HG02623 (cell line): ENCODE data around the gene MIDN.
A peak's percentile ranks its signal among the peaks of the same experiment; 100 is the strongest.

Source experiments
- ATAC-seq: cut with Tn5 transposase; IDR thresholded peaks from one replicate; pipeline ENCODE4 v1.9.1; 2021; ENCODE audit warnings: moderate library complexity; ENCODE audit not compliant: unreplicated experiment

The MIDN gene

DNA sequence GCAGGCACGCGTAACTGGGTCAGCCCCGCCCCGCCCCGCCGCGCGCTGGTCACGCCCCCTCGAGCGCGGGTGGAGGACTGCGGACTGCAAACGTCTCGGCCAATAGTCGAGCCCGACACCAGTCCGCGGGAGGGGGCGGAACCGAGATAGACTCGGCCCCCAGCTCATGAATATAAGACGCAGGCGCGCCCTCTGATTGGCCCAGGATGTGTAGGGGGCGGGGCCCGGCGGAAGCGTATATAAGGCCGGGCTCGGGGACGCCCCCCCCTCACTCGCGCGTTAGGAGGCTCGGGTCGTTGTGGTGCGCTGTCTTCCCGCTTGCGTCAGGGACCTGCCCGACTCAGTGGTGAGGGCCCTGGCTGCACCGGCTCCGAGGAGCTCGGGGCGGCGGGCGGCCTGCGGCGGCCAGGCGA lies 20.7 kb downstream of the MIDN start, which contains the start of gene CIRBP:
Gene CIRBP (plus strand): TSS at position 268 of the 413 bp plus-strand sequence. CDS start 1,602 bp downstream, outside the sequence.
- peak; percentile 58 for ATAC-seq

DNA sequence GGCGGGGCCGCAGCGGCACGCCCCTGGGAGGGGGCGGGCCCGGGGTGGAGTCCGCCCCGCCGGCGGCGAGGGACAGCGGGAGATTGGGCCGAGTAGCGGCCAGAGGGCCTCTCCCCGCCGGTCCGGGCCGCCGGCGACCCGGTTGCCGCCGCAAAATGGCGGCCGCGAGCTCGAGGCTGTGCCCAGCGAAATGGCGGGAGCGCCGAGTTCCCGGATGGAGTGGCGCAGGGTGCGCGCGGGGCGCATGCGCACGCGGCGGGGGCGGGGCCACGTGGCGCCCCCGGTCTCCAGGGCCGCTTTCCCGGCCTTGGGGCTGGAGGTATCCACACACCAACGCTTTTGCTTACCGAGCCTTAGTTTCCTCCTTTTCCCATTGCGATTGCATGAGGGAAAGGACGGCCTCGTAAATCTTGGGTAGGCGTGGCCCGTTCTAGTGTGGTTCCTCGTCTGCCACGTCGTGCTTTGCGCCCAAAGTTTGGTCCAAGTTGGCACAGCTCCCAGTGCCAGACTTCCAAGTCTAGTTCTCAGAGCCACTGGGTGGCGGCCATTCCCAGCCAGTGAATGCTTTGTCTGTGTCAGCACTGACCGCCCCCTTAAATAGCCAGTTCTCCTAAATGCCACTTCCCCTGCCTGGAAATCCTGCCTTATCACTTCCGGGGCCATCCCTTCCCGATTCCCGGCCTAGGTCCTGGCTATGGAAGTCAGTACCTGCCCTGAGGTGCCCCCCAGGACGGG lies 21.3 kb downstream of the MIDN start:
- ATAC-seq = peak; percentile 24

DNA sequence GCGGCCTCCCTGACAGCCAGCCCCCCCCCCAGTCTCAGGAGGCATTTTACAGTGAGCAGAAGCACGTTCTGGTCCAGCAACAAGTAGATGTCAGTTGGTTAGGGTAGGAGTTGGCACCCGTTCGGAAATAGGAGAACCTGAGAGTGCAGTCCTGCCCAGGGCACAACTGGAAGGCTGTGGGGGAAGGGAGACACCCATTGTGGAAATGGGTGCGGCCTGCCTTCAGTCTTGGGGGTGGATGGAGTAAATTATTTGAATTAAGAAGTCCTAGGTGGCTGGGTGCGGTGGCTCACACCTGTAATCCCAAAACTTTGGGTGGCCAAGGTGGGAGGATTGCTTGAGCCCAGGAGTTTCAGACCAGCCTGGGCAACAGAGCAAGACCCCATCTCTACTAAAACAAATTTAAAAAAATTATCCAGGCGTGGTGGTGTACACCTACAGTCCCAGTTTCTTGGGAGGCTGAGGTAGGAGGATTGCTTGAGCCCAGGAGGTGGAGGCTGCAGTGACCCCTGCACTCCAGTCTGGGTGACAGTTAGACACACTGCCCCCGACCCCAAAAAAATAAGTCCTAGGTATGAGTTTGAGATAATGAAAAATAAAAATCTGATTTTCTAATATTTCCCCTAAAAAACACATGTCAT lies 21.9 kb downstream of the MIDN start:
- no peak for ATAC-seq

DNA sequence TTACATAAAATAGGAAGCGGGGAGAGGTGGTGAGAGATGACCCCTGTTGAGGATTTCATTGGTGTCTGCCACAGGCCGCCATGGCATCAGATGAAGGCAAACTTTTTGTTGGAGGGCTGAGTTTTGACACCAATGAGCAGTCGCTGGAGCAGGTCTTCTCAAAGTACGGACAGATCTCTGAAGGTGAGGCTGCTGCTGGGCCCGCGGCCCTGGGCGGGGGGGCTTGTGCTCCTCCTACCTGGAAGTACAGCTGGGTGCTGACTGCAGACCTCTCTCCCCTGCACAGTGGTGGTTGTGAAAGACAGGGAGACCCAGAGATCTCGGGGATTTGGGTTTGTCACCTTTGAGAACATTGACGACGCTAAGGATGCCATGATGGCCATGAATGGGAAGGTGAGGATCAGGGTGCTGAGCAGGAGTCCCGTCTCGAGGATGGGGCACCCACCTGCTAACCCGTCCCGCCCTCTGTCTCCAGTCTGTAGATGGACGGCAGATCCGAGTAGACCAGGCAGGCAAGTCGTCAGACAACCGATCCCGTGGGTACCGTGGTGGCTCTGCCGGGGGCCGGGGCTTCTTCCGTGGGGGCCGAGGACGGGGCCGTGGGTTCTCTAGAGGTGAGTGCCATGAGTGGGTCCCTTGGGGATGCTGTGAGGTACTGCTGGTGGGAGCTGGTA lies 22.6 kb downstream of the MIDN start:
- ATAC-seq = no peak

DNA sequence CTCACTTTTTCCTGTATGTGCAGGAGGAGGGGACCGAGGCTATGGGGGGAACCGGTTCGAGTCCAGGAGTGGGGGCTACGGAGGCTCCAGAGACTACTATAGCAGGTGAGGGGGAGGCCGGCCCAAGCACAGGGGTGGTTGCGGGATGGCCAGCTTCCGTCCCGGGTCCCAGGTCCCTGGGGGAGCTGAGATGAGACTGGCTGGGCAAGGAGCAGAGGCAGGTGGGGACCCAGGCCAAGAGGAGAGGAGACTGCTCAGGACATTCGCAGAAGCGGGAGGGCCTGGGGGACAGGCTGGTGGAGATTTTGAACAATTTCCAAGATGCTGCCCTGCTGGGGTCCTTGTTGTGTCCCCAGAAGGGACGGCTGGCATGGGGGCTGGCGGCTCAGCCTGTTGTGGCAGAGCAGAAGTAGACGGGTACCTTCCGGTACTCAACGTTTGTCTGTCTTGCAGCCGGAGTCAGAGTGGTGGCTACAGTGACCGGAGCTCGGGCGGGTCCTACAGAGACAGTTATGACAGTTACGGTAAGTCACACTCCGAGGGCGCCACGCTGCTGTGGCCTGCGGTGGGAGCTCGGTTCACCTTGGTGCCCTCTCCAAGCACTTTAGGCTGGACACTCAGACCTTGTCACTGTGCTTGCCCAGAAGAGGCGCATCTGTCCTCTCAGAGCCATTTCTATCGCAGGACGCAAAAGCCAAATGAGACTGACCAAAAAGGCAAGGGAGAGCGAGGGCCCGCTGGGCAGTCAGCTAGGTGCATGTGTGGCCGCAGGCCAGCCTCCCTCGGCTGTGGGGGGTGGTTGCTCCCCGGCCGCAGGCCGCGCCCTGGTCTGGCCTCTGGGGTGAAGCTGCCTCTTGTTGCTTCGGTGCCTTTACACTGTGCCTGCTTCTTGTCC lies 23.4 kb downstream of the MIDN start:
- ATAC-seq = no peak

DNA sequence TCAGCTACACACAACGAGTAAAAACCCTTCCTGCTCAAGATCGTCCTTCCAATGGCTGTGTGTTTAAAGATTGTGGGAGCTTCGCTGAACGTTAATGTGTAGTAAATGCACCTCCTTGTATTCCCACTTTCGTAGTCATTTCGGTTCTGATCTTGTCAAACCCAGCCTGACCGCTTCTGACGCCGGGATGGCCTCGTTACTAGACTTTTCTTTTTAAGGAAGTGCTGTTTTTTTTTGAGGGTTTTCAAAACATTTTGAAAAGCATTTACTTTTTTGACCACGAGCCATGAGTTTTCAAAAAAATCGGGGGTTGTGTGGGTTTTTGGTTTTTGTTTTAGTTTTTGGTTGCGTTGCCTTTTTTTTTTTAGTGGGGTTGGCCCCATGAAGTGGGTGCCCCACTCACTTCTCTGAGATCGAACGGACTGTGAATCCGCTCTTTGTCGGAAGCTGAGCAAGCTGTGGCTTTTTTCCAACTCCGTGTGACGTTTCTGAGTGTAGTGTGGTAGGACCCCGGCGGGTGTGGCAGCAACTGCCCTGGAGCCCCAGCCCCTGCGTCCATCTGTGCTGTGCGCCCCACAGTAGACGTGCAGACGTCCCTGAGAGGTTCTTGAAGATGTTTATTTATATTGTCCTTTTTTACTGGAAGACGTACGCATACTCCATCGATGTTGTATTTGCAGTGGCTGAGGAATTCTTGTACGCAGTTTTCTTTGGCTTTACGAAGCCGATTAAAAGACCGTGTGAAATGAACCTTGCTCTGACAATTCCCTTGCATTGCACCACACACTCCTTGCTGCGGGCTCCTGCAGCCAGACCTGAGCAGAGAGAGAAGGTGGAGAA lies 24.3 kb downstream of the MIDN start:
- ATAC-seq = no peak

DNA sequence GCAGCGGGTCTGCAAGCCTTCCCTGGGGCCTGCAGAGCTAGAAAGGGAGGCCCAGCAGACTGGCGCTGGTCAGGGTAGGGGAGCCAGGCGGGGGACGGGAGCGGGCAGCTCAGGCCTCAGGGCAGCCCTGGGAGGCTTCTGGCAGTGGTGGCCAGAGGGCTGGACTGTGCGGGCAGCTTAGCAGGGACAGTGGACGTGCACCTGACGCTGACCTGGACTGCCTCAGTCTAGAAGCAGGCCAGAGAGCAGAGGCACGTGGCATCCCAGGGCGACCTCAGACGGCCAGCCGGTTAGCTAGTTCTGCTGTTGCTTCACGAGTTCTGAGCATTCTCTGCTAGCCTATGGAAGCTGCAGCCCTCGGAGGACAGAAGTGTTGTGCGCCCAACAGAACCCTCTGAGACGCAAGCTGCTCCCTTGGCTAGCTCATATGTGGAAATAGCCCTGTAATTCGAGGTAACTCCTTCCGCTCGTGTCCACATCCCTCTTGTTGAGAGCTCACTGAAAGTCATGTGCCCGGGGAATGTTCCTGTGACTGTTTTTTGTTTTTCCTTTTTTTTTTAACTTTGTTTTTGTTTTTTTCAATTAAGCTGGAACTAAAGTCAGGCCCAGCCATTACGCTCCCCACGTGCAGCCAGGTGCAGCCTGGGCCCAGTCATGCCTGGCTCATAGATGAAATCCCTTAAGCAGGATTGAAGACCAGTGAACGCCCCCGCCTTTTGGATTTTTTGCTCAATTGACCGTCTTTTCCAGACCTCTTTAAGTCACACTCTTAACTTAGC lies 25.1 kb downstream of the MIDN start:
- ATAC-seq = no peak

DNA sequence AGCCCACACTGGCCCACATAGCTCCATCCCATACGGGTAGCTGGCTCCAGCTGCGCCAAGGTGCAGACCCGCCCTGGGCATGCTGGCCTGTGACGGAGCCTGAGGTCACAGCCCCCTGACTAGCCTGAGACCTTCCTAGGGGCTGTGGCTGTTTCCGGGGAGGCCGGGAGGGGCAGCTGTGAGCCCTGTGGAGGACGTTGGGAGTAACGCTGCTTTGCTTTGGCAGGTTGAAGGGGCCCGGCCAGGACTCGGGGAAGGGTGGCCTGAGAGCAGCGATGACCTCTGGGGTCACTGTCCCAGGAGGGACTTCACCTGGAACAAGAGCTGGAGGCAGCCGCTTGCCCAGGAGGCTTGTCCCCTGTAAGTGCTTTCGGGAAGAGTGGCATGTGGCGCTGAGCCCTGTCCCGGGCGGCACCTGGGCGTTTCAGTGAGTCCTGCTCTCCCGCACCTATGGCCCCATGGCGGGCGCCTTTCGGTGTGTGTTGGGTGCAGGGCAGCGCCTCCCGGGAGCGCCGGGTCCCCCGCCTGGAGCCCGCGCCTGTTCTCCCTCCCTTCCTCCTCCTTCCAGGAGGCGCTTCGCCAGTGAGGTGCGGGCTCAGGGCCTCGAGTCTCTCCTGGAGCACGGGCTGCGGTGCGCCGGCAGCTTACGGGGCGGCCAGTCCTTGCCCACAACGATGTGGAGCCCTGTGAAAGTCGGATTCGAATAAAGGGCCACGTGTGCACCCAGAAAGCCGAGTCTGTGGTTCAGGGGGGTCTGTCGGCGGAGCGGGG lies 25.9 kb downstream of the MIDN start:
- no peak for ATAC-seq

DNA sequence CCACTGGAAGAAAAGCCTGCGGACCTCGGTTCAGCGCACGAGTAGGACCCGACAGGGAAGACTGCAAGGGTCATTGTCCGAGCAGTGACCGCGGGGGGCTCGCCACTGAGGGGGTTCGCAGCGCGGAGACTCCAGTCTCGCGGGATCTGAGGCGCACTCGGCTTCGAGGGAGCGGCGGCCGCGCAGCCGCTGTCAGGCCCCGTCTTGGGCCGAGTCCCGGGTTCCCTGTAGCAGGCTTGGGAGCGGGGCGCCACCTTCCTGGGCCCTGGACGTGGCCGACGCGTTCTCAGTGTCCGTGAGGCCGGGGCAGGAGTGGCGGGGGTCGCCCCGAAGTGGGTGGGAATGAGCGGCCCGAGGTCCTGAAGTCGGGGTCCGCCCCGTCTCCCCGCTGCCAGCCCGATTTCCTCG lies 26.5 kb downstream of the MIDN start:
- ATAC-seq = no peak

DNA sequence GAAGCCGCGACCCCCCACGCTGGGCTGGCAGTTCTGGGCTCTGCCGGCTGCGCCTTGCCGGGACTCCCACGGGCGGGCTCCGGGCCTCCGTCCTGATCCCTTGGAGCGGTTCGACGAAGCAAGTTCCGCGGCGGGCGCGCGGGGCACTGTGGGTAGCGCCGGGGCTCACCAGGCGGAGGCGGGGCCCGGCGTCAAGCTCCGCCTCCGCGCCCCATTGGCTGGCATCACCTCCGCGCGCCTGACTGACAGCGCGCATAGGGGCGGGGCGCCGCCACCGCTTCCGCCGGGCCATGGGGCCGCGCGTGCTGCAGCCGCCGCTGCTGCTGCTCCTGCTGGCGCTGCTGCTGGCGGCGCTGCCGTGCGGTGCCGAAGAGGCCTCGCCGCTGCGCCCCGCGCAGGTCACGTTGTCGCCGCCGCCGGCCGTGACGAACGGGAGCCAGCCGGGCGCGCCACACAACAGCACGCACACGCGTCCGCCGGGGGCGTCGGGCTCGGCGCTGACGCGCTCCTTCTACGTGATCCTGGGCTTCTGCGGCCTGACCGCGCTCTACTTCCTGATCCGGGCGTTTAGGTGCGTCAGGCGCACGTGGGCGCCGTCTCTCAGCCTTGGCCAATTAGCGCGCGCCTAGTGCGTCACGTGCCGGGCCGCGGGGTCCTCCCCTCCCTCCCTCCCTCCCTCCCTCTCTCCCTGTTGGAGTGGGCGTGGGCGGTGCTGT lies 27.0 kb downstream of the MIDN start, which contains the start of gene FAM174C:
Gene FAM174C (plus strand): TSS at position 271 of the 716 bp plus-strand sequence. CDS start 20 bp downstream, at position 291.
- ATAC-seq = peak; percentile 63

DNA sequence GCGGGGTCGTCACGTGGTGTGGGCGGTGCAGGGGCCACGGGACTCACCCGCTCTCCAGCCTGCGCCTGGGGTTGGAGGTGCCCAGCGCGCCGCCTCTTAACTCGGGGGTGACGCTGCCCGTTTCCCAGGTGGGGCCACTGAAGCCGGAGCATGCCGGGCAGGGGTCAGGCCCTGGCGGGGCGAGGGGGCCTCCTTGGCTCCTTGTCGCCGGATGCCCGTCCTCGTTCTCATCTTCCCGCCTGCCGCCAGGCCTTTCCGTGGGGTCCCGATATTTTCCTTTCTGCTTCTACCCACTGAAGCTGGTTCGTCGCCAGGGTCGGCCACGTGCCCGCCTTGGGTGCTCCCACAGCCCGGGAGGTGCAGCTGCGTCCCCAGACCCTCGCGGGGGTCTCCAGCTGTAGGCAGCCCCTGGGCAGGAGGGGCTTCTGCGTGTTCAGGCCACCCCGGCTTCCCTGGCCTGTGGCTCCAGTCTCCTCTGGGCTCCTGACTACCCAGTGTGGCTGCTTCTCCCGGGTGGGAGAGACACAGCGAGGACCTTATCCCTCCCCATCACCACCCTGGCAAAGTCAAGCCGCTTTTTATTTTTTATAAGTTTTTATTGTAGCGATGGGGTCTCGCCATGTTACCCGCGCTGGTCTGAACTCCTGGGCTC lies 27.7 kb downstream of the MIDN start:
- ATAC-seq = no peak

DNA sequence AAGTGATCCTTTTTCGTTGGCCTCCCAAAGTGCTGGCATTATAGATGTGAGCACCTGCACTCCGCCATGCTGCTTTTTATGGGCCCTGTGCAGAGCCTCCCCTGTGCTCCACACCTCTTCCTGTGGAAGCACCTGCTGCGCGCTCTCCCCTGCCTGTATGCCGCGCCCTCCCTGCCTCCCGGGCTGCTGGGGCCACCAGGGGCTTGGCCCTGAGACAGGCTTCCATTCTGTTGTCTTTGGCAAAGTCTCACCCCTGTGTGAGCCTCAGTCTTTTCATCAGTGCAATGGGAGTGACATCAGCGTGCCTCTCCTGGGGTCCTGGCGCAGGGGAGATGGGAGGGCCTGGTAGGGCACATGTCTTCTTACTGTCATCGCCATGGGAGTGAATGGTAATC lies 28.2 kb downstream of the MIDN start:
- ATAC-seq = no peak

DNA sequence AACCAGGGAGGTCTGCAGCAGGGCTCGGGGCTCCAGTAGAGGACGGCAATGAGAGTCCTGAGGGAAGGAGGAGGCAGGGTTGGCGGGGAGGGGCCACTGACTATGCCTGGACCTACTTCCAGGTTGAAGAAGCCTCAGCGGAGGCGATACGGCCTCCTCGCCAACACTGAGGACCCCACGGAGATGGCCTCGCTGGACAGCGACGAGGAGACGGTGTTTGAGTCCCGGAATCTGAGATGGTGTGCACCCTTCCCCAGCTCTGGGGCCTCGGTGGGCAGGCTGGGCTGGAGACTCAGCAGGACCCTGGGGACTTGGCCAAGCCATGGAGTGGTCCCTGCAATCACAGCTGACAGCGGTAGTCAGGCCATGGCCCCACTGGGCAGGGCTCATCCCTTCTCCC lies 28.7 kb downstream of the MIDN start:
- no peak for ATAC-seq

DNA sequence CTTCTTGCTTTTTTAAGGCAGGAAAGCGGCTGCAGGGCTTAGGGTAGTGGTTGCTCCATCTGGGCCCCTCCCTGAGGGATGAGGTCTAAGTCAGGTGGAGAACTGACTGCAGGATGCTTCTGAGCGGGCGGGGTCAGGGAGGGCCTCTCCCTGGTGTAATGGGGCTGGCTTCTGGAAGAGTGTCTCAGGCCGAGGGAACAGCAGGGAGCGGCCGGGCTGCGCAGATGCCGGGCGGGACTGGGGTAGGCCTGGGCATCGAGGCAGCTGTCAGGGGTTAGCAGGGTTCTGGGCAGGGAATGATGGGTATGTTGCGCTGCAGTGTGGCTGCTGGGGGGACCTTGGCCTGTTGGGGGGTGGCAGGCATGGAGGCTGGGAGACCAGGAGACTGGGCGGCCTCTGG lies 29.7 kb downstream of the MIDN start:
- ATAC-seq = no peak

DNA sequence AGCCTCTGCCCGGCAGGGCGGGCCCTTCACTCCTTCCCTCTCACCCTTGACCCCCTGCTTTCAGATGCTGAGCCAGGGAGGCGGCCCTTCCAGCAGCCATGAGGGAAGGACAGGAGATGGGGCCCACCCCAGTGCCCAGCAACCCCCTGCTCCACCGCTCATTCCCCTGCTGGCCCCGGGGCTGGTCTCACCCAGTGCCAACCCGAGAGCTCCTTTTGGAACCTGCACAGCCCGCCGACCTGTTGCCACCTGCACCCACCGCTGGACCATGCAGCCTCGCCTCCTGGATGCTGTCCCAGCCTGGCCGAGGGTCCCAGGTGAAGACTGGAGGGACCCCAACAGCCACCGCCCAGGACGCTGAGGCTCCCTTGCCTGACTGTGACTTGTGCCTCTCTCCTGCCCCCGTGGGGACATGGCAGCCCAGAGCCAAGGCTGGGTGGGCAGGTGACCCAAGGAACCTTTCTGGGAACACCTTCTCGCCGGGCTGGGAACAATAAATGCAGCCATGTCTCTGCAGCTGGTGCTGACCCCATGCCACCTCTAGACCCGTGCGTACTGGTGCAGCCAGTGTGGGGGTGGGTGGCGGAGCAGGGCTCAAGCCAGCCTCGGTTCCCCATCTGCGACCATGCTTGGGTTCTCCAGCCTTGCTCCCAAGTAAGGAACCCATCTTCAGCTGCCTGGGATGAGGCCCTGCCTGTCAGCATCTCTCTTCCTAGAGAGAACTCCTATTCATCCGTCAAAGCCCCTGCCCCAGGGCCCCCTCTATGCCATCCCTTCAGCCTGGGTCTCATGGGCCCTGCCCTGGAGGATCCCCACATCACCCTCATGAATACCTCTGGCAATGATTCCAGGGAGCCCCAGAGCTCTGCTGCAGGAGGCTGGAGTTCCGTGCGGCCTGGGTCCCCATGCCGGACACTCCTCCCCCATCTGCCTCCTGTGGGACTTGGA lies 30.6 kb downstream of the MIDN start:
- no peak for ATAC-seq

DNA sequence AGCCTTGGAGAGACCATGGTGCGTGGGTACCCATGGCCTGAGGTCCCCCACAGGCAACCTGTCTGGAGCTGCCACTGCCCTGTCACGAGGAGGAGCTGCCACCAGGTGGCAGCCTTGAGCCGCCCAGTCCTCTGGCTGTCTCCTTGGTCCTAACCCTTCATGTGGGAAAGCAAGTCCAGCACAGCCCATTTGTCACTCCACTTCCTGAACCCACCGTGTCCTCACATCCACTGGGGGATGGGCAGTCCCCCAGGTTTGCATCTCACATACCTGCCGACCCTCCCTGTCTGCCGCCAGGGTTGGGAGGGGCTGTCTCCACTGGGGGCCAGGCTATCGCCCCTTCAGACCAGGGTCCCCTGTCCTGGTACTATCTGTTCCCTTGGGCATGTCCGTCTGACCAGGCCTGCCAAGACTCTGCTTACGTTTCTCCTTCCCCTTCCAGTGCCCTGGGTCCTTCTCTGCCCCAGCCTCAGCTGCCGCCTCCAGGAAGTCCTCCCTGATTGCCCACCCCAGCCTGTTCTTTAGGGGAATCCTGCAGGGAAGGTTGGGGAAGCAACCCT lies 31.5 kb downstream of the MIDN start:
- no peak for ATAC-seq
